Measurements from ENCODE around the gene SPINK8.

DNA sequence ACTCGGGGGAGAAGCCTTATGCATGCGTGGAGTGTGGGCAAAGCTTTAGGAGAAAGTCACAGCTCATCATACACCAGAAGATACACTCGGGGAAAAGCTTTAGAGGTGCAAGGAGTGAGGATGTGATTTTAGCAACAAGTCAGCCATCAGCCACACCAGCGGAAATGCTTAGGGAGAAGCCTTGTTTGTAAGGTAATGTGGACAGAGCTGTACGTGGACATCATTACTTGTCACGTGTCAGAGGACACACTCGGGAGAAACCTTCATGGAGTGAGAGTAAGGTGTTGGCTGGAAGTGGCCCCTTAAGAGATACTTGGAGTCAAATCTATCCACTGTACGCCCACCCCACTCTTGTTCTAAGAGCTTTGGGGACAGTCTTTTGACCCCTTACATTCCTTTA, 63.9 kb downstream of the SPINK8 start:
- TF ChIP-seq, protein P1, sequence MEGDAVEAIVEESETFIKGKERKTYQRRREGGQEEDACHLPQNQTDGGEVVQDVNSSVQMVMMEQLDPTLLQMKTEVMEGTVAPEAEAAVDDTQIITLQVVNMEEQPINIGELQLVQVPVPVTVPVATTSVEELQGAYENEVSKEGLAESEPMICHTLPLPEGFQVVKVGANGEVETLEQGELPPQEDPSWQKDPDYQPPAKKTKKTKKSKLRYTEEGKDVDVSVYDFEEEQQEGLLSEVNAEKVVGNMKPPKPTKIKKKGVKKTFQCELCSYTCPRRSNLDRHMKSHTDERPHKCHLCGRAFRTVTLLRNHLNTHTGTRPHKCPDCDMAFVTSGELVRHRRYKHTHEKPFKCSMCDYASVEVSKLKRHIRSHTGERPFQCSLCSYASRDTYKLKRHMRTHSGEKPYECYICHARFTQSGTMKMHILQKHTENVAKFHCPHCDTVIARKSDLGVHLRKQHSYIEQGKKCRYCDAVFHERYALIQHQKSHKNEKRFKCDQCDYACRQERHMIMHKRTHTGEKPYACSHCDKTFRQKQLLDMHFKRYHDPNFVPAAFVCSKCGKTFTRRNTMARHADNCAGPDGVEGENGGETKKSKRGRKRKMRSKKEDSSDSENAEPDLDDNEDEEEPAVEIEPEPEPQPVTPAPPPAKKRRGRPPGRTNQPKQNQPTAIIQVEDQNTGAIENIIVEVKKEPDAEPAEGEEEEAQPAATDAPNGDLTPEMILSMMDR (IDR thresholded peaks at IDR 0.05), result no peak
- TF ChIP-seq POLR2A (IDR thresholded peaks at IDR 0.05), result no peak
- TF ChIP-seq EP300 (IDR thresholded peaks at IDR 0.05), result no peak

All from ovary (tissue), 3 donors.